Measurements from ENCODE around the gene ST6GALNAC6.

DNA sequence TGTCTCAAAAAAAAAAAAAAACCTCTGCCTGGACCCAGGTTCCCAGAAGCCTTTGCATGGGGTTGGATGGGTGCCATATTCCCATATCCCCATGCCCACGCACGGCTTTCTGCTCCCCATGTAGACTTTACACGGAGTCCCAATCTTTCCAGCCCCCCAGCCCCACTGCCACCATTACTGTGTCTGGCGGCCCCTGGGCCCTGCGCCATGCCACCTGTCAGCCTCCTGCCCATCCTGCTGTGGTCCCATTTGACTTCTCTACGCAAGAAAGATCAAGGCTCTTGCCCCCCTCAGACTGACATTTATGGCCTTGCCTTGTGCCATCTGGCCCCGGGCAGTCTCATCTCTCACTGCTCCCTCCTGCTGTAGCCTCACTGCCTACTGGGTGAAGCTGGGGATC lies 15.4 kb downstream of the ST6GALNAC6 start:
- TF ChIP-seq, protein P1, sequence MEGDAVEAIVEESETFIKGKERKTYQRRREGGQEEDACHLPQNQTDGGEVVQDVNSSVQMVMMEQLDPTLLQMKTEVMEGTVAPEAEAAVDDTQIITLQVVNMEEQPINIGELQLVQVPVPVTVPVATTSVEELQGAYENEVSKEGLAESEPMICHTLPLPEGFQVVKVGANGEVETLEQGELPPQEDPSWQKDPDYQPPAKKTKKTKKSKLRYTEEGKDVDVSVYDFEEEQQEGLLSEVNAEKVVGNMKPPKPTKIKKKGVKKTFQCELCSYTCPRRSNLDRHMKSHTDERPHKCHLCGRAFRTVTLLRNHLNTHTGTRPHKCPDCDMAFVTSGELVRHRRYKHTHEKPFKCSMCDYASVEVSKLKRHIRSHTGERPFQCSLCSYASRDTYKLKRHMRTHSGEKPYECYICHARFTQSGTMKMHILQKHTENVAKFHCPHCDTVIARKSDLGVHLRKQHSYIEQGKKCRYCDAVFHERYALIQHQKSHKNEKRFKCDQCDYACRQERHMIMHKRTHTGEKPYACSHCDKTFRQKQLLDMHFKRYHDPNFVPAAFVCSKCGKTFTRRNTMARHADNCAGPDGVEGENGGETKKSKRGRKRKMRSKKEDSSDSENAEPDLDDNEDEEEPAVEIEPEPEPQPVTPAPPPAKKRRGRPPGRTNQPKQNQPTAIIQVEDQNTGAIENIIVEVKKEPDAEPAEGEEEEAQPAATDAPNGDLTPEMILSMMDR (IDR thresholded peaks at IDR 0.05): no peak
- no peak for TF ChIP-seq ZFX (IDR thresholded peaks at IDR 0.05; ENCODE audit: borderline replicate concordance)

All from 22Rv1 (cell line).